ENCODE measurements around the gene CASKIN2.
A peak's percentile ranks its signal among the peaks of the same experiment; 100 is the strongest.

CASKIN2 gene, protein sequence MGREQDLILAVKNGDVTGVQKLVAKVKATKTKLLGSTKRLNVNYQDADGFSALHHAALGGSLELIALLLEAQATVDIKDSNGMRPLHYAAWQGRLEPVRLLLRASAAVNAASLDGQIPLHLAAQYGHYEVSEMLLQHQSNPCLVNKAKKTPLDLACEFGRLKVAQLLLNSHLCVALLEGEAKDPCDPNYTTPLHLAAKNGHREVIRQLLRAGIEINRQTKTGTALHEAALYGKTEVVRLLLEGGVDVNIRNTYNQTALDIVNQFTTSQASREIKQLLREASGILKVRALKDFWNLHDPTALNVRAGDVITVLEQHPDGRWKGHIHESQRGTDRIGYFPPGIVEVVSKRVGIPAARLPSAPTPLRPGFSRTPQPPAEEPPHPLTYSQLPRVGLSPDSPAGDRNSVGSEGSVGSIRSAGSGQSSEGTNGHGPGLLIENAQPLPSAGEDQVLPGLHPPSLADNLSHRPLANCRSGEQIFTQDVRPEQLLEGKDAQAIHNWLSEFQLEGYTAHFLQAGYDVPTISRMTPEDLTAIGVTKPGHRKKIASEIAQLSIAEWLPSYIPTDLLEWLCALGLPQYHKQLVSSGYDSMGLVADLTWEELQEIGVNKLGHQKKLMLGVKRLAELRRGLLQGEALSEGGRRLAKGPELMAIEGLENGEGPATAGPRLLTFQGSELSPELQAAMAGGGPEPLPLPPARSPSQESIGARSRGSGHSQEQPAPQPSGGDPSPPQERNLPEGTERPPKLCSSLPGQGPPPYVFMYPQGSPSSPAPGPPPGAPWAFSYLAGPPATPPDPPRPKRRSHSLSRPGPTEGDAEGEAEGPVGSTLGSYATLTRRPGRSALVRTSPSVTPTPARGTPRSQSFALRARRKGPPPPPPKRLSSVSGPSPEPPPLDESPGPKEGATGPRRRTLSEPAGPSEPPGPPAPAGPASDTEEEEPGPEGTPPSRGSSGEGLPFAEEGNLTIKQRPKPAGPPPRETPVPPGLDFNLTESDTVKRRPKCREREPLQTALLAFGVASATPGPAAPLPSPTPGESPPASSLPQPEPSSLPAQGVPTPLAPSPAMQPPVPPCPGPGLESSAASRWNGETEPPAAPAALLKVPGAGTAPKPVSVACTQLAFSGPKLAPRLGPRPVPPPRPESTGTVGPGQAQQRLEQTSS (N-terminal part only)

DNA sequence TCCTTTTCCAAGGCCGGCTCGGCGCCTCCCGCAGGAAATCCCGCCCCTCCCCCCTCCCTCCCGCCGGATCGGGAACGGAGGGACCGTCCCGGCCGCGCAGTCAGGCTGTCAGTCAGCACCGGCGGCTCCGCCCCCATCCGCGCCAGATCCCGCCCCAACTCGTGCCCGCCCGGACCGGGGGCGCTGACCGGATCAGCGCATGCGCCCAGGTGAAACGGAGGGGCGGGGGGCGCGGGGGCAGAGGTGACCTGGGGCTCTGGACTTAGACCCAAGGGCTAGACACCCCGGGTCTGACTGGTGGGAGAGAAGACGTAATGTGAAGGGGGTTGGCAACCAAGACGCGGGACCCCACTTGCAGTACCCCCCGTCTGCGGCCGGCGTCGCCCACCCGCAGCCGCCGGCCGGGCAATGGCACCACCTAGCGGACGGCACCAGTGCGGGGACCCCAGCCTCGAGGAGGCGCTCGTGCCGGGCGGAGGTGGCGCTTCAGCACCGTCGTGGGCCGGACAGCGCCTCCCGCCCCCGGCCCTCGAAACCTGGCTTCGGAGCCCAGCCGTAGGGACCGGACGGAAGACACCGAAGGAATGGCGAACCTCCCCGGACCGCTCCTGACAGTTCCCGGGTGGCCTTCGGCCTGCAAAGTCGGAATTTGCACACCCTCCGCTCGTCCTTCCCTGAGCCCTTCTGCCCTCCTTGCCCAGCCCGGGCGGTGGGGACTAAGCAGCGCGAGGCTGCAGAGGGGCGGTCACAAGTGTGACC lies at the start of gene CASKIN2:
Gene CASKIN2, minus strand, starts transcription at position 42 of the 759 bp plus-strand sequence. CDS start 1,733 bp downstream, outside the sequence.
- no peaks in the 10 kb centered on the region for H3K27me3 Mint-ChIP-seq
- peak within 1 kb of the TSS; percentile 83 to 88 for H3K4me3 Mint-ChIP-seq
- H3K27ac Mint-ChIP-seq, result peak within 1 kb of the TSS in 1 of 2 donors; percentile 23
- ATAC-seq, result peak; percentile 68
- DNase-seq, result peak; percentile 86 to 88
- H3K4me1 Mint-ChIP-seq, result peaks cover 35% of the 10 kb centered on the region
- H3K9me3 Mint-ChIP-seq, result no peaks in the 10 kb centered on the region

DNA sequence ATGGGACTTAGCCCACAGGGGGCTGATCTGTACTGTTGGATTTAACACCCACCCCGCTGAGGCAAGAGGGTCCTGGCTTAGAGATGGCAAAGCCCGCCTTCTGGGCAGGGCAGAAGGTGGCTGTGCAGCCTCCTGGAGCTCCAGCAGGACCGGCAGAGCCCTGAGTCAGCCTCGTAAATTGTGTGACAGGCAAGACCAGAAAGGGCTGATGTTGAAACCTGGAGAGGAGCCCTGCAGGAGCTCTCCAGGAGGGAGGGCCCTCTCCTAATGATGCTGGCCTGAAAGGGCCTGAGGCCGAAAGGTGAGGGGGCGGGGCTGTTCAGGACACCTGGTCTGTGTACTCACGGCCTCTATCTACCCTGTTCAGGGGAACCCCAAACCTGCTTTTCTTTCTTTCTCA lies 49.7 kb upstream of the CASKIN2 start:
- DNase-seq (no peak), ATAC-seq (no peak)
- H3K4me3 Mint-ChIP-seq, result no peak overlapping the region
- H3K4me1 Mint-ChIP-seq, result no peaks in the 10 kb centered on the region
- H3K27me3 Mint-ChIP-seq, result no peaks in the 10 kb centered on the region
- no peaks in the 10 kb centered on the region for H3K9me3 Mint-ChIP-seq
- H3K27ac Mint-ChIP-seq, result no peak overlapping the region

DNA sequence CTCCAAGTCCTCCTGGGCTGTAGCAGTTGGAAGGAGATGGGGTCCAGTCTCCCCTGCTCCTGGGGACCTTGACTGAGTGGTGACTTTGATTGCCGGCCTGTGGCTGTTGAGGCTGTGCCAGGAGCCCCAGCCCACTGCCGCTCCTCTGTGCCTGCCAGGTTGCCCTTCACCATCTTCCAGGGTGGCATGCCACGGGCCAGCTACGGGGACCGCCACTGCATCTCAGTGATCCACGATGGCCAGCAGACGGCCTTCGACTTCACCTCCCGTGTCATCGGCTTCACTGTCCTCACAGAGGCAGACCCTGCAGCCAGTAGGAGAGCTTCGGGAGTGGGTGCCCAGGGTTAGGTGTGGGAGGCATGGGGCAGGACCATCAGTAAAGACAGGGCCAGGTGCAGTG lies 48.9 kb upstream of the CASKIN2 start:
- no peaks in the 10 kb centered on the region for H3K4me1 Mint-ChIP-seq
- no peaks in the 10 kb centered on the region for H3K27me3 Mint-ChIP-seq
- no peak for DNase-seq
- H3K9me3 Mint-ChIP-seq, result no peaks in the 10 kb centered on the region
- no peak overlapping the region for H3K27ac Mint-ChIP-seq
- ATAC-seq, result no peak
- H3K4me3 Mint-ChIP-seq, result no peak overlapping the region

DNA sequence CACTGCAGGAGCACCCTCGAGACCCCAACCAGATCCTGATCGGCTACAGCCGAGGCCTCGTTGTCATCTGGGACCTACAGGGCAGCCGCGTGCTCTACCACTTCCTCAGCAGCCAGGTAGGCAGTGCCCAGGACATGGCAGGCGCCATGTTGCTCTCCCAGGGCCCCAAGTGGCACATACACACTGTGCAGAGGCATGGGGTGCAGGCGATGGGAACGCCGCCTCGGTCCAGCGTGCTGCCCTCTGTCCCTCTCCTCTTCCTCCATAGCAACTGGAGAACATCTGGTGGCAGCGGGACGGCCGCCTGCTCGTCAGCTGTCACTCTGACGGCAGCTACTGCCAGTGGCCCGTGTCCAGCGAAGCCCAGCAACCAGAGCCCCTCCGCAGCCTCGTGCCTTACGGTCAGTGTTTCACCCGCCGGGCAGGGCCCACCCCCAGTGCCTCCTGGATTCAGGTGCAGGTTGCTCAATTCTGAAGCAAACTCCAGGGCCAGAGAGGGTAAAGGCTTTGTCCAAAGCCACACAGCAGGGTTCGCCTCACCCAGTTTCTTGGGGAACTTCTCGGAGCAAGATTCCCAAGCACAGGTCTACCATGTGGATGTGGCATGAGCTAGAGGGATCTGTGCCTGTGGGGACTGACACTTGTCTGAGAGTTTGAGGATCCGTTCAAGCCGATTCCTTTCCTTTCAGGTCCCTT lies 47.9 kb upstream of the CASKIN2 start:
- ATAC-seq (no peak), DNase-seq (no peak)
- Mint-ChIP-seq H3K4me3 (no peak overlapping the region), H3K27me3 (no peaks in the 10 kb centered on the region), H3K9me3 (no peaks in the 10 kb centered on the region), H3K27ac (no peak overlapping the region), H3K4me1 (no peaks in the 10 kb centered on the region)

DNA sequence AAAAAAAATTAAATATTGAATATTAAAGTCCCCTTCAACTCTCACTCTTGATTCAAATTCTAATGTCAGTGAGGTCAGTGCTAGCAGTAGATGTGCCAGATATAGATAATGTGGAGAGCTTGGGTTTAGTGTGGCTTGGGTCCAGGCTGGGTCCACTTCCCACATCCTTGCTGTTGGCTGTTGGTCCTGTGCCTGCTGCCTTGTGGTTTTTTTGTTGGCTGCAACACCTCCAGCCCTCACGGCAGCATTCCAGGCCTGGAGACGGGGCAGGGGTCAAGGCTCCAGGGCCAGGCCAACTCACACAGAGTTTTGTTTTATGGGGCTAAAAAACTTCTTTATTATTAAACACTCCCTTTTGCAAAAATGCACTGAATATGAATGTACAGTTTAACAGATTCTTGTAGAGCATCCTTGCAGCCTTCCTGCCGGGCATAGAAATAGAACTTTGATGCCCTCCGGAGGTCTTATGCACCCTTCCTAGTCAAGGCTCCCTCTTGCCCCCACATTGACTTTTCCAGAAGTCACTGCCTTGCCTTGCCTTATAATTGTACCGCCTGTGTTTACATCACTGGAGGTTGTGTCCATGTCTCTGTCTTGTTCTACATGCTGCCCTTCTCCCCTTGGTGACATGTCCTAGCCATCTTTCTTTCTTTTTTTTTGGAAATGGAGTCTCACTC lies 46.7 kb upstream of the CASKIN2 start:
- no peak for DNase-seq
- no peak for ATAC-seq
- Mint-ChIP-seq H3K9me3 (no peaks in the 10 kb centered on the region), H3K27me3 (no peaks in the 10 kb centered on the region), H3K27ac (peak overlapping the region in 1 of 2 donors; percentile 37), H3K4me1 (no peaks in the 10 kb centered on the region), H3K4me3 (no peak overlapping the region)

DNA sequence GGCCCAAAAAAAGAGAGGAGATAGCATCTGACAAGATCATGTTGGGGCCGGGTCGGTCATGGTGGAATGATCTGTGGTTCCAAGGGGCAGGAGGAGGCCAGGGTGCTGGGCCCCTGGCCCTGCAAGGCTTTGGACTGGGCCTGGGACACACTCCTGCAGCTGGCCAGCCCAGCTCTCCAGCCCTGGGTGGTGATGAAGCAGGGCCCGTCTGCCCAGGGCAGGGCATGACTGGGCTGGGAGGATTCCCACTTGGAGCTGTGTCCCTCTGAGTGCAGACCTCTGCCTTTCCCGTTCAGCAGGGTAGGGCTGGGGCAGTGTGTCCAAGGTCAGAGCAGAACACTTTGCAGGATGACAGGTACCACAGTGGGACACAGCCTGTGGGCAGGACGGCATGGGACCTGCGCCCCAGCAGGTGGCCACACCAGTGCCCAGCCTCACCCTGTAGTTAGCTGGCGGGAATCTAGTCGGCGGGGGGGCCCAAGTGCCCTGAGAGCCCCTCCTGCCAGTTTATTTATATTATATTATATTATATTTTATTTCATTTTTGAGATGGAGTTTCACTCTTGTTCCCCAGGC lies 44.7 kb upstream of the CASKIN2 start:
- Mint-ChIP-seq H3K4me3 (no peak overlapping the region), H3K27ac (peak overlapping the region in 1 of 2 donors; percentile 44), H3K27me3 (no peaks in the 10 kb centered on the region), H3K9me3 (no peaks in the 10 kb centered on the region), H3K4me1 (no peaks in the 10 kb centered on the region)
- no peak for DNase-seq
- no peak for ATAC-seq

DNA sequence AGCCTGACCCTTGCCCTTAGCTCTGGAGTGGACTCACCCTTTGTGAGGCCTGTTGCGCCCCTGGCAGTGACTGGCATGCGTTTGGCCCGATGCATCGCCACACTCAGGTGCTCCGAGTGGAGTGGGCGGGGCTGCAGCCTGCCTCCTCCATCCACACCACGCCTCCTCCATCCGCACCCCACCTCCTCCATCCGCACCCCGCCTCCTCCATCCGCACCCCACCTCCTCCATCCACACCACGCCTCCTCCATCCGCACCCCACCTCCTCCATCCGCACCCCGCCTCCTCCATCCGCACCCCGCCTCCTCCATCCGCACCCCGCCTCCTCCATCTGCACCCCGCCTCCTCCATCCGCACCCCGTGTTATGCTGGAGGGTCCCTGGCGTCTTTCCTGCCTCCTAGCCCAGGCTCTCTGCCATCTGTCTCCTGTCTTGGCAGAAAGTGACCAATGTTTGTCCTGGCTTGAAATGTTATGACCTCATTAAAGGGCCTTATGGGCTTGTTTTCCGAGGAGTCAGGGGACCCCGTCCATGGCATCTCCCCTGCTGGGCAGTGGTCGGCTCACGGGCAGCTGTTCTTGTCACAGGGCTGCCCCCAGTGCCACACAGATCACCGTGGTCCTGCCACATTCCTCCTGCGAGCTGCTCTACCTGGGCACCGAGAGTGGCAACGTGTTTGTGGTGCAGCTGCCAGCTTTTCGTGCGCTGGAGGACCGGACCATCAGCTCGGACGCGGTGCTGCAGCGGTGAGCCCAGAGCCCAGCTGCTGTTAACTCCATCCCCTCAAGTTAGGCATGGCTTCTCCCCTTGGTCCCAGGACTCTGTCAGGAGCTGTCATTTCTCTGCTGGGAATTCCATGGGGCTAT lies 43.6 kb upstream of the CASKIN2 start:
- Mint-ChIP-seq H3K27me3 (no peaks in the 10 kb centered on the region), H3K27ac (peak overlapping the region in 1 of 2 donors; percentile 63), H3K4me1 (no peaks in the 10 kb centered on the region), H3K9me3 (no peaks in the 10 kb centered on the region), H3K4me3 (no peak overlapping the region)
- no peak for DNase-seq
- ATAC-seq, result no peak

DNA sequence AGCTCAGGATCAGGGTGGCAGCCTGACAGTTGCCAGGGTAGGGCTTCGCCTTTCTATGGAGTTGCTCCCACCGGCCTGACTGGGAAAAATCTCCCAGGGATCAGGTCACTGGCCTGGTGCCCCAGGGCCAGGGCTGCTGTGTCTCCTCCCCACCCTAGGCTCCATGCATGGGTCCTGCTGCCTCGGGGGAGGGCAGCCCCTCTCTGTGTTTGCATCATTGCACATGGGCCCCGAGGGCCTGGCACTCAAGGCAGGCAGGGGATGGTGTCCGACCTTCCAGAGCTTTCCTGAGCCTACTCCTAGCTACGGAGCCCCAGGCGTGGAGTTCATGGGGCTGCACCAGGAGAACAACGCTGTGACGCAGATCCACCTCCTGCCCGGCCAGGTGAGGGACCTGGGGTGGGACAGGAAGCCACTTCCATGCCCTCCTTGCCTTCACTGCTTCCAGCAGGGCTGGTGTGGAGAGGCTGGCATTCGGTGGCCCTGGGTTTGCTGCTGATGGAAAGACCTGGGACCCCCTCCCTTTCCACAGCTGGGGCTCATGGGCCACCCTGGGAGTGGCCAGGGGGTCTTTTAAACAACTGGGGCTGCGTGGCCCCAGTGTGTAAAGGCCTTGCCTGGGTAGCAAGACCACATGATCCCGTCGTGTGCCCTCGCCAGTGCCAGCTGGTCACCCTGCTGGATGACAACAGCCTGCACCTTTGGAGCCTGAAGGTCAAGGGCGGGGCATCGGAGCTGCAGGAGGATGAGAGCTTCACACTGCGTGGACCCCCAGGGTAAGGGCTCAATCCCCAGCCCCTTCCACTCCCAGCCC lies 42.7 kb upstream of the CASKIN2 start:
- peak overlapping the region in 1 of 2 donors; percentile 63 for H3K27ac Mint-ChIP-seq
- no peak for ATAC-seq
- no peaks in the 10 kb centered on the region for H3K4me1 Mint-ChIP-seq
- DNase-seq, result no peak
- H3K4me3 Mint-ChIP-seq, result no peak overlapping the region
- H3K9me3 Mint-ChIP-seq, result no peaks in the 10 kb centered on the region
- no peaks in the 10 kb centered on the region for H3K27me3 Mint-ChIP-seq

DNA sequence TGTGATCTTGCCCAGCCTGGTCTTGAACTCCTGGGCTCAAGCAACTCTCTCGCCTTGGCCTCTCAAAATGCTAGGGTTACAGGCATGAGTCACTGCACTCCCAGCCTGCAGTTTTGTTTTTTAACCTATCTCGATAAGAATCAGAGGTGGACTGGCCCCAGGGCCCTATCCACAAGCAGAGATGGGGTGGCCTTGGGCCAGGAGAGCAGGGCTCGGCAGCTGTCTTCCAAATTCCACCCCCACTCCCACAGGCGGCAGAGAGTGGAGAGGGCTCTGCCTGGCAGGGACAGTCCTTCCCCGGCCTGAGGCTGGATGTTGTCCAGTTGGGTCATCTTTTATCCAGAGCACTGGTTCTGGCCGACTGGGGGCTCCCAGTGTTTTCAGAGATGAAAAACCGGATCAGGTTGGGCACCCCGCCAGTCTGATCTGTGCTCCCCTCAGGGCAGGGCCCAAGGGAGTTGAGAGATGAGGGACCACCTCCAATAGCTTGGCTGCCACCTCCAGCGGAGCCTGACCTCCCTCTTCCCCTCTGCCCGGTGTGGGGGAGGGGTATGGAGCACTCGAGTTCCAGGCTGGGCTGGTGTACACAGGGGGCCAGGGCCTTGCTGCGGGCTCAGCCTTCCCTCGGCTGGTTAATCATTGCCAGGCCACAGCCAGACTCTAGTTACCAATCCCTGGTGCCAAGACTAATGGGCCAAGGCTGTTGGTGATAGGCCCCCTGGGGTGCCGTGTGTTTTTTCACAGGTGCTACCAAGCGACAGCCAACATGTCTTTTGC lies 41.9 kb upstream of the CASKIN2 start:
- Mint-ChIP-seq H3K27ac (no peak overlapping the region), H3K4me3 (no peak overlapping the region), H3K27me3 (no peaks in the 10 kb centered on the region), H3K4me1 (no peaks in the 10 kb centered on the region), H3K9me3 (no peaks in the 10 kb centered on the region)
- ATAC-seq (no peak), DNase-seq (no peak)

DNA sequence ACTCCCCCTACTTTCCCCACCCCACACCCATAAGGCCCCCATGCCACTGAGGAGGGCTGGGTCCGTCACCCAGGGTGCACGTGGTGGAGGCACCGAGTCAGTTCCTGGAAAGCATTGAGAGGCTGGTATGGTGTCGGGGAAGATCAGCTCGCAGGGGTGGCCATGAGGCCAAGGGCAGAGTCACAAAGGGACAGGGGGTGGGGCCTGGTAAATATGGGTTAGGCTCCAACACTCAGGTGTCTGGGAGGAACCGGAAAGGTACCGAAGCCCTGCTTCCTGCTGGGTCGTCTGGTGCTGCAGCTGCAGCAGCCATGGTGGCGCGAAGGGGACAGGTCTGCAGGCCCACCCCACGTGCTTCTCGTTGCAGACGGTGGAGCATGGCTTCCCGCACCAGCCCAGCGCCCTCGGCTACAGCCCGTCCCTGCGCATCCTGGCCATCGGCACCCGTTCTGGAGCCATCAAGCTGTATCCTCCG lies 40.4 kb upstream of the CASKIN2 start:
- DNase-seq (no peak), ATAC-seq (no peak)
- H3K9me3 Mint-ChIP-seq, result no peaks in the 10 kb centered on the region
- H3K4me1 Mint-ChIP-seq, result no peaks in the 10 kb centered on the region
- H3K27ac Mint-ChIP-seq, result peak overlapping the region in 1 of 2 donors; percentile 59
- no peaks in the 10 kb centered on the region for H3K27me3 Mint-ChIP-seq
- H3K4me3 Mint-ChIP-seq, result no peak overlapping the region

DNA sequence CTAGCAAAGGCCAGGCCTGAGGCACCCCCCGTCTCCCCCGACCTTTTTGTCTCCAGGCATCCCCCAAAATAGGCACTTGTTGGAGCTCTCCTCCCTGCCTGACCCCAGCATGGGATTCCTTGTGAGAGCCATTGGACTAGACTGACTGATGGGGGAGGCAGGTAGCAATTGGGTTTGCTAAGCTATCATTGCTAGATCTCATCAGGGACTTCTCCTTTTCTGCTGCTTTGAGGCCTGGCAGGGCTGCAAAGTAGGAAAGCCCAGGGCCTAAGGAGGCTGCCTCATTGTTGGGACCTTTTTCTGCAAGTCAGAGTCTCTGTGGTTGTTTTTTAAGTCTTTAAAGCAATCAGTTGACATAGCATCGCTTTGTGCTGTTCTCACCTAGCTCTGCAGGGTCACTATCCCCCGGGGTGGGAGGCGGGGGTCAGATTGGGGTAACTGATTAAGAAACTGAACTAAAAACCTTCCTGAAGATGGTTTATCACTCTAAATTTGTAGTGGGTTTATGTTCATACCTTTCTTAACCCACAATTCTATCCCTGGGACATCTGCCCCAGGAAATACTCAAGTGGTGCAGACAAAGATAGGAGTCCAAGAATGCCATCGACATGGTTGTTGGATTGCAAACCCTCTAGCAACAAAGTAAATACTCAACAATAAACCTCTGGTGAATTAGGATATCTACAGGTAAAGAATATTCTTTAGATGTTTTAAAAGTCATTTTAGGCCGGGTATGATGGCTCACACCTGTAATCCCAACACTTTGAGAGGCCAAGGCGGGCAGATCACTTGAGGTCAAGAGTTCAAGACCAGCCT lies 38.2 kb upstream of the CASKIN2 start:
- no peak overlapping the region for H3K4me3 Mint-ChIP-seq
- no peaks in the 10 kb centered on the region for H3K4me1 Mint-ChIP-seq
- no peaks in the 10 kb centered on the region for H3K9me3 Mint-ChIP-seq
- ATAC-seq, result no peak
- no peak for DNase-seq
- no peak overlapping the region for H3K27ac Mint-ChIP-seq
- no peaks in the 10 kb centered on the region for H3K27me3 Mint-ChIP-seq

Data from stimulated activated naive CD8-positive, alpha-beta T cell treated with anti-CD3 and anti-CD28 coated beads, Interleukin-15, amount 100 ng/mL, for 72 hours (primary cell).